ENCODE measurements around the gene VSIG10L2.
"Not testable (repeated sequence)": the region's sequence is repeated elsewhere in the genome, so short reads cannot be mapped to it uniquely, and the experiment has no call there.

The VSIG10L2 gene

GRCh38 chr11:125945797-125946520 is at the start of gene VSIG10L2:
TSS of gene VSIG10L2 (plus strand) at chr11:125946044. CDS start at chr11:125946056, 12 bp downstream.
- DNase-seq: no peak

GRCh38 chr11:125901872-125902271 is 44.0 kb upstream of the VSIG10L2 start:
- DNase-seq: no peak

GRCh38 chr11:125902277-125902926 is 43.4 kb upstream of the VSIG10L2 start:
- DNase-seq: no peak

- peak; percentile 77 to 80 for DNase-seq
Observed at GRCh38 chr11:125902927-125903710, 42.7 kb upstream of the VSIG10L2 start, which contains the start of gene PUS3. TSS of gene PUS3 (minus strand) at chr11:125903206. CDS start at chr11:125896284, 6,922 bp downstream.

GRCh38 chr11:125903711-125904659 is 41.9 kb upstream of the VSIG10L2 start, which contains the start of gene DDX25:
TSS of gene DDX25 (plus strand) at chr11:125904508. CDS start at chr11:125904518, 10 bp downstream.
- no peak for DNase-seq

GRCh38 chr11:125904678-125905077 is 41.2 kb upstream of the VSIG10L2 start:
- DNase-seq: no peak

GRCh38 chr11:125910226-125910849 is 35.5 kb upstream of the VSIG10L2 start:
- DNase-seq: no peak

- DNase-seq: not testable (repeated sequence)
Observed at GRCh38 chr11:125914601-125915000, 31.2 kb upstream of the VSIG10L2 start.

GRCh38 chr11:125916683-125917347 is 29.0 kb upstream of the VSIG10L2 start:
- DNase-seq: no peak

GRCh38 chr11:125918140-125918840 is 27.6 kb upstream of the VSIG10L2 start:
- no peak for DNase-seq

GRCh38 chr11:125921042-125921441 is 24.8 kb upstream of the VSIG10L2 start:
- no peak for DNase-seq

- DNase-seq: no peak
Observed at GRCh38 chr11:125922156-125922555, 23.7 kb upstream of the VSIG10L2 start.

GRCh38 chr11:125923012-125923579 is 22.7 kb upstream of the VSIG10L2 start:
- DNase-seq: peak; percentile 57 to 69

GRCh38 chr11:125923633-125924032 is 22.2 kb upstream of the VSIG10L2 start:
- DNase-seq: no peak

- no peak for DNase-seq
Observed at GRCh38 chr11:125924384-125925007, 21.3 kb upstream of the VSIG10L2 start.

GRCh38 chr11:125925247-125925740 is 20.6 kb upstream of the VSIG10L2 start:
- DNase-seq: no peak

- no peak for DNase-seq
Observed at GRCh38 chr11:125925804-125926203, 20.0 kb upstream of the VSIG10L2 start.

GRCh38 chr11:125926682-125927081 is 19.2 kb upstream of the VSIG10L2 start:
- DNase-seq: no peak

GRCh38 chr11:125929445-125930075 is 16.3 kb upstream of the VSIG10L2 start:
- DNase-seq: peak; percentile 69 to 71

Measured in AML-193 (cell line).